Esophagus muscularis mucosa (tissue), 3 donors: ENCODE data around the gene HDAC4.

ENCODE experiments used
- CTCF ChIP-seq, 3 experiments: fragments of 200-600 bp in 2 of 3; fragments of 450-650 bp in 1 of 3; sonication (generic) in 2 of 3; IDR thresholded peaks; one replicate each; pipeline ENCODE4 v1.5.1; 2017 to 2019; ENCODE audit warnings: antibody characterized with exemption in 3 of 3, mild to moderate bottlenecking in 2 of 3, moderate library complexity in 1 of 3
- POLR2AphosphoS5 ChIP-seq, 2 donors: sonication (generic); formaldehyde crosslinking; IDR thresholded peaks; one replicate each; pipeline ENCODE4 v1.6.1; 2017; ENCODE audit warnings: antibody characterized with exemption in 2 of 2

GRCh38 chr2:239136762-239137161, 264.1 kb downstream of the HDAC4 start:
- TF ChIP-seq POLR2AphosphoS5 (IDR thresholded peaks at IDR 0.05) (no peak), CTCF (IDR thresholded peaks at IDR 0.05) (no peak)
